ENCODE measurements around the gene LYRM4. TPM values are rescaled to one million over a fixed set of nuclear protein-coding genes. Genes with fewer than 3 reads are reported as not detected.

The LYRM4 gene
- polyA plus RNA-seq, 1 donor (not counting 4 experiments of a cell fraction or from before 2014, with no cell fraction given): 41.1 TPM

DNA sequence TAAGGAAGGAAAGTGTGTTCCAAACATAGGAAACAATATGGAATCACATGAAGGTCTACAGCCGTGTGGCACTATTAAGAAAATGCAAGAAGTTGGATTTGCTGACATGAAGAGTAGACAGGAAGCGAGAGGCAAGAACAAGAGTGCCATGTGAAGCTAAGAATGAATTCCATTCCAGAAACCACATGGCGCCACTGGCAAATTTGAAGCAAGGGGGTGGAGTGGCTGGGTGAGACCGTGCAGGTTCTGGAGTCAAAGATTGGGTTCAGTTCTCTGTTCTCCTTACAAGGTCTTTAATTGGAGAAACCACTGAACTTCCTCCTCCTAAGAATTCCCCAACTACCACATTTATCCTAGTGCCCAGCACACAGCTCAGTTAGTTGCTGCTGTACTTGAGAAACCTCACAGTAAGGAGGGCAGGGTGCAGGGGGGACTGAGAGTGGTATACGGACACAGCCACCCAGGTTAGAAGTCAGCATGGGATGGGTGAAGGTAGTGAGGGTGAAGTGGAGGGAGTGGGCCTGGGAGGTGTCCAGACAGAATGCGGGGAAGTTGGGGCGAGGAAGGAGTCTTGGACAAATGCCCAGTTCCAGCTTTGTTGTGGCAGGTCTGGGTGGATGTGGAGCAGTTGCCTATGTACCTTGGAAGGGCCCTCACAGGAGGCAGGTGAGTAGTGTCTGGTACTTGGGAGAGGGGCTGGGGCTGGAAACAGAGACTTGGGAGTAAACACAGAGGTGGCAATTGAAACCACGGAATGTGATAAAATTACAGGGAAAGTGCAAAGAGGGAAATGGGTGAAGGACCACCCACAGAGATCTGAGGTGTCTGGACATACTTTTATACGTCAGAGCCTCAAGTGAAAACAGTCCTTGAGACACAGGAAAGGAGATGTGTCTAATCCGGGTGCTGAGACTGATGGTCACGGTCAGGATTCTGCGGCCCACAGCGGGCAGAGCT, 14.3 kb downstream of the LYRM4 start:
- no peaks in the 10 kb centered on the region for H3K9me1 ChIP-seq (ENCODE audit: control insufficient read depth, extremely low read depth, insufficient read depth, low read length)
- FAIRE-seq: no peak
- H3K4me3 ChIP-seq (ENCODE audit: control insufficient read depth in 2 of 3, extremely low read depth in 1 of 3, insufficient read depth in 2 of 3, low read depth in 1 of 3, low read length in 3 of 3): no peak overlapping the region
- H3K4me1 ChIP-seq (ENCODE audit: control insufficient read depth, extremely low read depth, insufficient read depth, low read length): peaks cover 34% of the 10 kb centered on the region
- no peak overlapping the region for H3K27ac ChIP-seq (ENCODE audit: control insufficient read depth, insufficient read depth, low read length)
- no peaks in the 10 kb centered on the region for H3K27me3 ChIP-seq (ENCODE audit: control insufficient read depth, extremely low read depth, insufficient read depth, low read length)
- H2AFZ ChIP-seq (ENCODE audit: control insufficient read depth, low read length): no peak overlapping the region
- dilution Hi-C loops (cut with MboI; ENCODE audit: extremely low pct_ligation_motif_present, low sequenced_read_pairs): no loop called here
- TF ChIP-seq CTCF (optimal IDR thresholded peaks at IDR 0.05 in 1 of 3, IDR thresholded peaks at IDR 0.05 in 1 of 3, conservative IDR thresholded peaks at IDR 0.05 in 1 of 3; ENCODE audit: extremely low read depth in 1 of 3, insufficient read depth in 2 of 3, low read length in 3 of 3) (no peak), EZH2 (IDR thresholded peaks at IDR 0.05; ENCODE audit: low read length) (no peak)
- no peak overlapping the region for H3K4me2 ChIP-seq (ENCODE audit: control insufficient read depth, extremely low read depth, insufficient read depth, low read depth, low read length)
- H4K20me1 ChIP-seq (ENCODE audit: control insufficient read depth, extremely low read depth, insufficient read depth, low read length): no peaks in the 10 kb centered on the region
- H3K79me2 ChIP-seq (ENCODE audit: control insufficient read depth, insufficient read depth, low read length): peaks cover 31% of the 10 kb centered on the region
- no peaks in the 10 kb centered on the region for H3K9me3 ChIP-seq (ENCODE audit: control insufficient read depth, low read depth, low read length)
- peaks cover 1 to 3% of the 10 kb centered on the region in 2 experiments for H3K36me3 ChIP-seq (ENCODE audit: control insufficient read depth in 2 of 2, extremely low read depth in 1 of 2, insufficient read depth in 2 of 2, low read length in 2 of 2)
- H3K9ac ChIP-seq (ENCODE audit: control insufficient read depth, extremely low read depth, insufficient read depth, low read length): no peak overlapping the region
- no peak for DNase-seq (ENCODE audit: low read depth, low spot score)

DNA sequence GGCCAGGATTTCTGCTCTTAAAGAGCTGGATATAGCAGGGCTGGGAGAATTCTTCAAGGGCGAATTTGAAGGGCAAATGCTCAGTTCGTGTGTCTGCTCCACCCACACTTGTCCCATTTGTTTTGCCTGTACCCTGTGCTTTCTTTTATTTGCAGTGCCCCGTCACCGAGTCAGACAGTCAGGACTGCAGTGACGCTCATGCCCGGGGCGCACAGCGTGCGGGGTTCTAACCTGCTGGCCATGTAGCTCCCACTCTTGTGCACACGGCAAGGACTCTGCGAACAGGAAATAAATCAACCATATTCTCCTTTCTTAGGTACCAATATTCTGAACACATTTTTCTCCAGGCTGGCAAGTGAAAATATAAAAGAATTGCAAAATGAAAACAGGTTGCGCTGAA, 17.7 kb downstream of the LYRM4 start:
- Histone ChIP-seq H3K9me1 (ENCODE audit: control insufficient read depth, extremely low read depth, insufficient read depth, low read length) (no peaks in the 10 kb centered on the region), H3K36me3 (ENCODE audit: control insufficient read depth in 2 of 2, extremely low read depth in 1 of 2, insufficient read depth in 2 of 2, low read length in 2 of 2) (peaks cover 1 to 3% of the 10 kb centered on the region in 2 experiments), H3K9ac (ENCODE audit: control insufficient read depth, extremely low read depth, insufficient read depth, low read length) (no peak overlapping the region), H3K4me2 (ENCODE audit: control insufficient read depth, extremely low read depth, insufficient read depth, low read depth, low read length) (no peak overlapping the region), H3K79me2 (ENCODE audit: control insufficient read depth, insufficient read depth, low read length) (peaks cover 25% of the 10 kb centered on the region), H3K27ac (ENCODE audit: control insufficient read depth, insufficient read depth, low read length) (no peak overlapping the region), H3K9me3 (ENCODE audit: control insufficient read depth, low read depth, low read length) (no peaks in the 10 kb centered on the region), H2AFZ (ENCODE audit: control insufficient read depth, low read length) (no peak overlapping the region), H3K27me3 (ENCODE audit: control insufficient read depth, extremely low read depth, insufficient read depth, low read length) (no peaks in the 10 kb centered on the region), H3K4me3 (ENCODE audit: control insufficient read depth in 2 of 3, extremely low read depth in 1 of 3, insufficient read depth in 2 of 3, low read depth in 1 of 3, low read length in 3 of 3) (no peak overlapping the region), H4K20me1 (ENCODE audit: control insufficient read depth, extremely low read depth, insufficient read depth, low read length) (no peaks in the 10 kb centered on the region), H3K4me1 (ENCODE audit: control insufficient read depth, extremely low read depth, insufficient read depth, low read length) (peaks cover 15% of the 10 kb centered on the region)
- dilution Hi-C loops (cut with MboI; ENCODE audit: extremely low pct_ligation_motif_present, low sequenced_read_pairs): no loop called here
- DNase-seq (ENCODE audit: low read depth, low spot score) (no peak), FAIRE-seq (no peak)
- TF ChIP-seq EZH2 (IDR thresholded peaks at IDR 0.05; ENCODE audit: low read length) (no peak), CTCF (optimal IDR thresholded peaks at IDR 0.05 in 1 of 3, IDR thresholded peaks at IDR 0.05 in 1 of 3, conservative IDR thresholded peaks at IDR 0.05 in 1 of 3; ENCODE audit: extremely low read depth in 1 of 3, insufficient read depth in 2 of 3, low read length in 3 of 3) (no peak)
